Fibroblast of the aortic adventitia (primary cell): Measurements from ENCODE around the gene MAGI2. TPM values are rescaled to one million over a fixed set of nuclear protein-coding genes. Genes with fewer than 3 reads are reported as not detected.

Experiments
- DNase-seq: peaks from one replicate; pipeline ENCODE4 v3.0.0-alpha.2; 2010; ENCODE audit warnings: low read depth
- H3K4me3 ChIP-seq: 2 replicates; pipeline ENCODE4 v1.5.1; 2011; ENCODE audit warnings: low read depth, mild to moderate bottlenecking, control low read depth, low read length, moderate library complexity
- total RNA-seq: library from RNA; depleted of rRNA; stranded (reverse); fragments of >200 nt; gene quantifications from 2 replicates; pipeline ENCODE4 v1.2.3, GENCODE V29; 2012; ENCODE audit warnings: low replicate concordance
- TF ChIP-seq, protein P1 (sequence below): IDR thresholded peaks from 2 replicates; pipeline ENCODE4 v1.5.1; 2011; ENCODE audit warnings: mild to moderate bottlenecking, low read length, control low read depth, inconsistent platforms; ENCODE audit not compliant: insufficient read depth

The MAGI2 gene
- total RNA-seq, 1 donor, result 25.5 TPM

- no peak for DNase-seq
- TF ChIP-seq, protein P1, sequence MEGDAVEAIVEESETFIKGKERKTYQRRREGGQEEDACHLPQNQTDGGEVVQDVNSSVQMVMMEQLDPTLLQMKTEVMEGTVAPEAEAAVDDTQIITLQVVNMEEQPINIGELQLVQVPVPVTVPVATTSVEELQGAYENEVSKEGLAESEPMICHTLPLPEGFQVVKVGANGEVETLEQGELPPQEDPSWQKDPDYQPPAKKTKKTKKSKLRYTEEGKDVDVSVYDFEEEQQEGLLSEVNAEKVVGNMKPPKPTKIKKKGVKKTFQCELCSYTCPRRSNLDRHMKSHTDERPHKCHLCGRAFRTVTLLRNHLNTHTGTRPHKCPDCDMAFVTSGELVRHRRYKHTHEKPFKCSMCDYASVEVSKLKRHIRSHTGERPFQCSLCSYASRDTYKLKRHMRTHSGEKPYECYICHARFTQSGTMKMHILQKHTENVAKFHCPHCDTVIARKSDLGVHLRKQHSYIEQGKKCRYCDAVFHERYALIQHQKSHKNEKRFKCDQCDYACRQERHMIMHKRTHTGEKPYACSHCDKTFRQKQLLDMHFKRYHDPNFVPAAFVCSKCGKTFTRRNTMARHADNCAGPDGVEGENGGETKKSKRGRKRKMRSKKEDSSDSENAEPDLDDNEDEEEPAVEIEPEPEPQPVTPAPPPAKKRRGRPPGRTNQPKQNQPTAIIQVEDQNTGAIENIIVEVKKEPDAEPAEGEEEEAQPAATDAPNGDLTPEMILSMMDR, result no peak
- H3K4me3 ChIP-seq, result no peak overlapping the region
These were observed 92.3 kb downstream of the MAGI2 start for GRCh38 chr7:79361214-79361613.

- H3K4me3 ChIP-seq, result no peak overlapping the region
- no peak for DNase-seq
- TF ChIP-seq, protein P1, result no peak
These were observed 93.6 kb downstream of the MAGI2 start for GRCh38 chr7:79359827-79360226.

DNA sequence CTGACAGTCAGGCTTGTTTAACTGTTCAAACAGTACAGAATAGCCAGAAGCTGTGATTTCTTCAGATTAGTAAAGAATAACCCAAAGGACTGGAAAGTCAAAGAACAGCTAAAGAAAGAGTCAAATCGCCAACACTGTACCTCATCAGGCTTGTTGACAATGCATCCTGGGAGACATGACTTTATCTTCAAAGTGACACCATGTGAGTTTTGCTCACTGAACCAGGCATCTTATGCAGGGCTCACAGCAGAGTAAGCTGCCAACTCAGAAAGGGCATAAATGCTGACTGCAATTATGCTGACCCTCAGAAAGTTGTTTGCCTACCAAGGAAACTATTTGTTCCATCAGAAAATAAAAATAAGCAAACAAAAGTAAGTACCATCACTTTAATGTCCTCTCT, 96.4 kb downstream of the MAGI2 start:
- no peak overlapping the region for H3K4me3 ChIP-seq
- DNase-seq, result no peak
- TF ChIP-seq, protein P1, result no peak

GRCh38 chr7:79353720-79354468, 99.6 kb downstream of the MAGI2 start:
- DNase-seq, result no peak

DNA sequence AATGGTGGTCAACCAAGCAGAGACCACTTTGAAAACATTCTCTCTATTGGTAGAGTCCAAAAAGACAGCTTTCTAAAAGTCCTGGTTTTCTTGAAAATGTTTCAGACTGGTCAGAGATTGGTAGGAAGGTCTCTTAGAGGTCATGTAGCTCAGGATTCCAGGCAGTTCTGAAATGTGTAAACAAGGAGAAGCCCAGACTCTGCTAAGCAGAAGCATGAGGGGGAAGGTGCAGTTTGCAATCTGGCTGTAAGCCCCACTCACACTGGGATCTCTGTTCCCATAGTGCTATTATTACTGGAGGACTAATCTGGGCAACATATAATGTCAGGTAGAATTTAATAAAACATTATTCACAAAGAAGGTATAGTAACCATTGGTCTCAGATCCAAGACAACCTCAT, 101.1 kb downstream of the MAGI2 start:
- H3K4me3 ChIP-seq, result no peak overlapping the region
- TF ChIP-seq, protein P1, result no peak
- DNase-seq, result peak; percentile 13

More at GRCh38 chr7:79353720-79354468, 99.6 kb downstream of the MAGI2 start:
- H3K4me3 ChIP-seq, result no peak overlapping the region
- TF ChIP-seq, protein P1, result no peak

GRCh38 chr7:79347351-79347750, 106.1 kb downstream of the MAGI2 start:
- TF ChIP-seq, protein P1, result no peak
- no peak for DNase-seq
- no peak overlapping the region for H3K4me3 ChIP-seq

GRCh38 chr7:79341902-79342301, 111.6 kb downstream of the MAGI2 start:
- TF ChIP-seq, protein P1, result no peak
- no peak for DNase-seq
- no peak overlapping the region for H3K4me3 ChIP-seq
